Hematopoietic multipotent progenitor cell treated with erythropoietin and hydrocortisone succinate and interleukin-3 and kit ligand, for 4 days (in vitro differentiated cells): ENCODE results near the gene MTHFSD.

Source experiments
- DNase-seq: peaks from one replicate; pipeline ENCODE4 v3.0.0-alpha.2; 2015

MTHFSD gene

DNA sequence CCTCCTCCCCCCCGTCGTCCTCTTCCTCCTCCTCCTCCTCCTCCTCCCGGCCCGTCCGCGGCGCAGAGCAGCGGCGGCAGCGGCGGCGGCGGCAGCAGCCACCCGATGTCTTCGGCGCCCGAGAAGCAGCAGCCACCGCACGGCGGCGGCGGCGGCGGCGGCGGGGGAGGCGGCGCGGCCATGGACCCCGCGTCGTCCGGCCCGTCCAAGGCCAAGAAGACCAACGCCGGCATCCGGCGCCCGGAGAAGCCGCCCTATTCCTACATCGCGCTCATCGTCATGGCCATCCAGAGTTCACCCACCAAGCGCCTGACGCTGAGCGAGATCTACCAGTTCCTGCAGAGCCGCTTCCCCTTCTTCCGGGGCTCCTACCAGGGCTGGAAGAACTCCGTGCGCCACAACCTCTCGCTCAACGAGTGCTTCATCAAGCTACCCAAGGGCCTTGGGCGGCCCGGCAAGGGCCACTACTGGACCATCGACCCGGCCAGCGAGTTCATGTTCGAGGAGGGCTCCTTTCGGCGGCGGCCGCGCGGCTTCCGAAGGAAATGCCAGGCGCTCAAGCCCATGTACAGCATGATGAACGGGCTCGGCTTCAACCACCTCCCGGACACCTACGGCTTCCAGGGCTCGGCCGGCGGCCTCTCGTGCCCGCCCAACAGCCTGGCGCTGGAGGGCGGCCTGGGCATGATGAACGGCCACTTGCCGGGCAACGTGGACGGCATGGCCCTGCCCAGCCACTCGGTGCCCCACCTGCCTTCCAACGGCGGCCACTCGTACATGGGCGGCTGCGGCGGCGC lies 44.4 kb downstream of the MTHFSD start, which contains the start of gene FOXF1:
TSS of gene FOXF1 (plus strand) at position 63 of the 797 bp plus-strand sequence. CDS start at position 106, 43 bp downstream.
- peak; percentile 54 for DNase-seq

GRCh38 chr16:86509759-86510464 lies 45.1 kb downstream of the MTHFSD start:
- no peak for DNase-seq

GRCh38 chr16:86508947-86509758 lies 45.9 kb downstream of the MTHFSD start:
- no peak for DNase-seq

- no peak for DNase-seq
Observed at GRCh38 chr16:86508028-86508946, 46.7 kb downstream of the MTHFSD start.

- DNase-seq, result no peak
Observed at GRCh38 chr16:86507173-86508027, 47.6 kb downstream of the MTHFSD start.

GRCh38 chr16:86505899-86506864 lies 48.9 kb downstream of the MTHFSD start:
- DNase-seq, result no peak

DNA sequence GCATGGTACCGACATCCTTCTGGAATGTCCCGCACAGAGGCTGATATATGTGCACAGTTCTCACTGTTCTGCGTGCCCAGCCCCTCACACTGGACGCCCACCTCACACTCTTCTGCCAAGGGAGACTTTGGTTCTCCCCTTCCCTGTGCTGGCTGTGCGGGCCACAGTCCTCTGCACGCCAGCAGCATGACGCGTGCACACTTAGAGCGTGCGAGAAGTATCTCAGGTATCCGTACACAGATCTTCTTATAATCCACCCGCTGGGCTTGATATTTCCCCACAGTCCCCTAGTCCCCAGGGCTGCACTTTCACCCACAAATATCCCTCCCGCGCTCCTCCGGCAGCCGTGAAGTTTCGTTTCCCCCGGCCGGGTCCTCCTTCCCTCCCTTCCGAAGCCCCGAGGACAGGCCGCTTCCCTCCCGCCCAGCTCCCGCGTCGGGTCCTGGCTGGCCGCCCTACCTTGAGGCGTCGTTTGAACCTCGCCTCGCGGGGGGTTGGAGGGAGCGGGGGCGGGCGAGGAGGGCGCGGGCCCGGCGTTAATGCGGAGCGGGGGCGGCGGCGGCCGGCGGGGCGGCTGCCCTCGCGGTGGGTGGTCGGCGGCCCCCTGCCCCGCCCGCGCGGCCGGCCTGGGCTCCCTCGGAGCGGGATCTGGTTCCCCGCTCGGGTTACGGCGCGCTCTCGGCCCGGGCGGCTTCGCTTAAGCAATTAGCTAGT lies 49.7 kb downstream of the MTHFSD start:
- no peak for DNase-seq

- DNase-seq, result no peak
Observed at GRCh38 chr16:86504315-86505184, 50.5 kb downstream of the MTHFSD start.

GRCh38 chr16:86503830-86504229 lies 51.2 kb downstream of the MTHFSD start:
- no peak for DNase-seq

GRCh38 chr16:86502856-86503748 lies 51.9 kb downstream of the MTHFSD start:
- DNase-seq, result no peak

GRCh38 chr16:86501989-86502855 lies 52.8 kb downstream of the MTHFSD start:
- DNase-seq, result no peak

- DNase-seq, result no peak
Observed at GRCh38 chr16:86500708-86501510, 54.1 kb downstream of the MTHFSD start.

- no peak for DNase-seq
Observed at GRCh38 chr16:86499889-86500707, 54.9 kb downstream of the MTHFSD start.

DNA sequence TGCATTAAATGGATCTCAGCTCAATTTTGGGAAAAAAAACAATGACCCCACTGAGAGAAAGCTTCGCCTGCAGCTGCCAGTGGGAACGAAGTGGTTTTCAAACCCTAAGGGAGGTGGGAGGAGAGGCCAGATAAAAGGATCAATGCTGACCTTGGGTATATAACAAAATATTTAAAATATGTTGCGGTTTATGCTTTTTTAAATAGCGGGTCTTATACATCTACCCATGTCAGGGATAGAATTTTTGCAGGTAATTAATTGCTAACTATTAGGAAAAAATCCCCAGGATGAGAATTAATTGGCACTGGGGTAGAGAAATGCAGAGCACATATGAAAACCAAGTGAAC lies 55.6 kb downstream of the MTHFSD start:
- no peak for DNase-seq
